GM21390 (cell line): ENCODE results near the gene TMC6.
"Not testable (repeated sequence)": the region's sequence is repeated elsewhere in the genome, so short reads cannot be mapped to it uniquely, and the experiment has no call there.

Experiments used
- ATAC-seq: cut with Tn5 transposase; IDR thresholded peaks from one replicate; pipeline ENCODE4 v1.9.1; 2021; ENCODE audit not compliant: unreplicated experiment

Gene TMC6

GRCh38 chr17:78111016-78111726 is 17.4 kb downstream of the TMC6 start:
- ATAC-seq, result no peak

GRCh38 chr17:78110363-78111015 is 18.1 kb downstream of the TMC6 start:
- no peak for ATAC-seq

GRCh38 chr17:78109489-78109761 is 19.1 kb downstream of the TMC6 start:
- no peak for ATAC-seq

- ATAC-seq, result no peak
Measured at GRCh38 chr17:78108726-78109488, 19.6 kb downstream of the TMC6 start.

DNA sequence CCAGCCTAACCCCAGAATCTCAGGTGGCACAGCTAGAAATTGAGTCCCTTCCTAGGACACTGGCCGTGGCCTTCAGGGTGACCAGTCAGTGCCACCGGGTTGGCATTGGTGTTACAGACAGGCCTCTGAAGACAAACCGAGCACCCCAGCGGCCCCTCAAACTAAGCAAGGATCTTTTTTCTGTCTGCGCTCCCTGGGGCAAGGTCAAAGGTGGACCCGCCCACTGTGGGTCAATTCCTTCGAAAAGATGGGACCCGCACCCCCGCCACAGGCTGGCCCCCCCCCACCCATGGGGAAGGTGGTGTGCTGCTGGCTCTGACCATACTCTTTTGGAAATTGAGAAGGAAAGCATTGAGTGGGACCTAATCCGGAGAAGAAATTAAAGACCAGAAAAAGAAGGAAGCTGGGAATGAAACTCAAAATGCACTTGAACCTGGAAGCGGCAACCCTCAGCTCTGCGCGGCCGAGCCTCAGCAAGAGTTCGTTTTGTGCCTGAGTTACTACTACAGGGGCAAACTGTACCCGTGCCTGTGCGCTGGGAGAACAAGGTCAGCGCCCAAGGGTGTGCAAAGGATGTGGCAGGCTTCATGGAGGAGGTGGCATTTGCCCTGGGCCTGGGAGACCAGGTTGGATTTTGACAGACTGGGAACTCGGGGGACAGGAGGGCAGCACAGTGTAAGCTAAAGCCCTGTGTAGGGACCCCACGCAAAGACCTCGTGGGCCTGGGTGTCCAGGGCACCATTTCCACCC is 20.4 kb downstream of the TMC6 start:
- ATAC-seq, result no peak

DNA sequence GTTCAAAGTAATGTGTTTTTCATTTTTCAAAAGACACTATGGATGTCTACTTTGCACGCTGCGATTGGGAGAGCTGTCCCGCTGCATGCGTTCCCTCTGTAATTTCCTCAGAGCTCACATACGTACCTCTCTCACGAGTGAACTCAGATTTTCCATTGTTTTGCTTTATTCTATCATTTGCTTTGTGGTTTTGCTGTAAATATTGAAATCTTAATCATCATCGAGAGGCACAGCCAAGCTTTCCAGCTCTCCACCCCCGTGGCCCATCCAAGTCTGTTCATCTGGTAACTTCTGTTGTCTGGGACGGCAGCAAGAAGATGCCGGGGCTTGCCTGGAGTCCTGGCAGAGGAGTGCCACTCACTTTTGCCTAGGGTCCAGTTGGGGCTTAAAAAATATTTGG is 21.1 kb downstream of the TMC6 start:
- no peak for ATAC-seq

GRCh38 chr17:78106211-78106610 is 22.3 kb downstream of the TMC6 start:
- ATAC-seq, result no peak

- no peak for ATAC-seq
Measured at GRCh38 chr17:78105551-78105950, 23.0 kb downstream of the TMC6 start.

GRCh38 chr17:78105101-78105500 is 23.5 kb downstream of the TMC6 start:
- ATAC-seq, result no peak

GRCh38 chr17:78104540-78104941 is 24.0 kb downstream of the TMC6 start:
- ATAC-seq, result no peak

DNA sequence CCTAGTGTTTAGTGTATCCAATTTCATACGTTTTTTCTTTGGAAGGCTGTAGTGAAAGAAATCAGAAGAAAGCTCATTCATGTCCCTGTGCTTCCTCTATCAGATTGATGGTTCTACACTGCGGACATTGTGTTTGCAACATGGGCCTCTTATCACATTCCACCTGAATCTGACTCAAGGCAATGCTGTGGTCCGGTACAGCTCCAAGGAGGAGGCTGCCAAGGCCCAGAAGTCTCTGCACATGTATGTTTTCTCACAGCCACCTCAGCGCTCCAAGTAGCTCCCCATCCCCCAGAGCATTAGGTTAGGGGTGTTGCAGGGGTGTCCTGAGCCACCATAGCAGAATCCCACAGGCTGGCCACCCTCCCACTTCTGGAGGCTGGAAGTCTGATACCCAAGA is 25.2 kb downstream of the TMC6 start:
- ATAC-seq, result no peak

- no peak for ATAC-seq
Measured at GRCh38 chr17:78101542-78101941, 27.0 kb downstream of the TMC6 start.

GRCh38 chr17:78101112-78101511 is 27.4 kb downstream of the TMC6 start:
- no peak for ATAC-seq

- no peak for ATAC-seq
Measured at GRCh38 chr17:78096093-78096492, 32.5 kb downstream of the TMC6 start.

DNA sequence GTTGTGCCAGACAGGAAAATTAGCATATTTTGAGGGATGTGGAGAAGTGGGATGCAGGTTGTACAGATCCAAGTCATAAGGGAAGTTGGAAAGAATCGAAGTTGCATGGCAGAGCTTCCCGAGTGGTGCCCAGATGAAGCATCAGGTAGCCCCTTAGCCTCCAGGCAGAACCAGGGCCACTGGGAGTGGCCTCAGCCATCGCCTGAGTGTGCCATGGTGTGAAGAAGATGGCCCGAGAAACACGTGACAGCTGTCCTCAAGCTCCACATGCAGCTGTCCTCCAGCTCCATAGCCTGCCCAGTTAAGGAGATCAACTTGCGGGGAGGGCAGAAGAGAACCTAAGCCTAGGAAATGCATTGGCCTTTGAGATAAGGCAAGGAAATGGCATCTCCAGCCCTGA is 33.5 kb downstream of the TMC6 start:
- no peak for ATAC-seq

- ATAC-seq, result no peak
Measured at GRCh38 chr17:78092794-78093324, 35.7 kb downstream of the TMC6 start.

DNA sequence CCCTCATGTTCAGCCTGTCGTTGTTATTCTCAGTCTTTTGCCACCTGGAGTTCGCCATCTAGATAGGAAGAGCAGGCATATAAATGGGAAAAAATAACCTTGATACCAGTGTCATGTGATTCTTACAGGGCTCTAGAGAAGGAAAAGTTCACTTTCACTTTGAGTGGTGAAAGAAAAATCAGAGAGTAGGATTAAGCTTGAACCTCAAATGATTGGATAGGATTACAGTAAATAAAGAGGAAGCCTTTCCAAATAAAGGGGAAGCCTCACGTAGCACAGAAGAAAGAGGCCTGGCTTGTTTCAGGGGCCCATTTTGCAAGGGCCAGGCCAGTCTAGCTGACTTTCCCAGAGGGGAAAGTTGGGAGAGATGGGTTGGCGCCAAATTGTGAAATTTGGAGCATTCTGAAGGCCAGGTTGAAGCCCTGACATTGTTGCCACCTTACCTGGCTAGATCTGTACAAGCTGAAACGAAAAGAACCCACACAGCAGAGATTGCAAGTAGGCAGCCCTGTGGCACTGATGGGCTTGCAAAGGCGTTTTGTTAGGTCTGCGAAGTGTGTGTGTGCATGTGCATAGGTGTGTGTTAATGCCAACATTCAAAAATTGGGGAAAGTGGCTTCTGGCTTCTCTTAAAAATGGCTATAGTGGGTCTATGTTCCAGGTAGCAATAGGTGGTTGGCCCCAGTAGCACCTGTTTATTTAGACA is 38.8 kb downstream of the TMC6 start:
- no peak for ATAC-seq

DNA sequence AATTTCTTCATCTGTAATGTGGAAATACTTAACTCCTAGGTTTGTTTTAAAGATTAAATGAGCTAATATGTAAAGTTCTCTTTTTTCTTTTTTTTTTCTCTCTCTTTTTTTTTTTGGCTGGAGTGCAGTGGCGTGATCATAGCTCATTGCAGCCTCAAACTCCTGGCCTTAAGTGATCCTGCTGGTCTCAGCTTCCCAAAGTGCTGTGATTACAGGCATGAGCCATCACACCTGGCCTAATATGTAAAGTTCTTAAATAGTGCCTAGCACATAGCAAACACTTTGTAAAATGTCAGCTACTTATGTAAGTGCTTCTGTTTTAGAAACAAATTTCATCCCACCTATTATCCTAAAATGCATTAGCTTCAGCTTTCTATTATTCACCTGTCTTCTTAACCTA is 40.0 kb downstream of the TMC6 start:
- no peak for ATAC-seq

DNA sequence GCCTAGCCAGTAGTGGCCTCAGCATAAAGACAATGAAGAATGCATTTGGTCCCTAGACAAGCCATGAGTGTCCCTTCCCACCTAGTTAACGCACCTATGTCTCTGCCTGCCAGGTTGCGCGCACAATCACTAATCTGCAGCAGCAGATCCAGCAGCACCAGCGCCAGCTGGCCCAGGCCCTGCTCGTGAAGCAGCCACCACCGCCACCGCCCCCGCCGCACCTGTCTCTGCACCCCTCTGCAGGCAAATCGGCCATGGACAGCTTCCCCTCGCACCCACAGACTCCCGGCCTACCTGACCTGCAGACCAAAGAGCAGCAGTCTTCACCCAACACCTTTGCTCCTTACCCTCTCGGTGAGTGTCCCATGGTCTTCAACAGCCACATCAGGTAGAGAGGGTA is 41.8 kb downstream of the TMC6 start:
- ATAC-seq, result no peak

DNA sequence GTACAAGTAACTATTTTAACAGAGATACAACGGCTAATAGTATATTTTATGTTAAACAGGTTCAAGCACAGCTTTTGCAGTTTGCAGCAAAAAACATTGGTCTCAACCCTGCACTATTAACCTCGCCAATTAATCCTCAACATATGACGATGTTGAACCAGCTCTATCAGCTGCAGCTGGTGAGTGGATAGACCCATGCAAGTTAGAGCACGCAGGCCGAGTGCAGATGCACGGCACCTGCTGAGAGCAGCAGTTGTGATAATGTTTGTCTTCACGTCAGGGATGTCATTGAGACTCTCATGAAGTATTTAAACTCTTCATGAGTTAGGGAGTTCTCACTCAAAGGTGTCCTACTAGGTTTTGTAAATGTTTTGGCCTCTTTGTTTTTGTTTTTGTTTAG is 45.6 kb downstream of the TMC6 start:
- no peak for ATAC-seq

GRCh38 chr17:78082355-78082872 is 46.1 kb downstream of the TMC6 start:
- not testable (repeated sequence) for ATAC-seq
